H1 (cell line): ENCODE results near the gene GLS2. TPM values are rescaled to one million over a fixed set of nuclear protein-coding genes. Genes with fewer than 3 reads are reported as not detected.

Experiments used
- CTCF ChIA-PET: fragments of 300-600 bp; sonication (Branson Sonifier 250); formaldehyde crosslinking; loops from one replicate; lab custom pipeline; 2021; ENCODE audit not compliant: partially characterized antibody; lab: Charles Lee
- POLR2A ChIA-PET: fragments of 300-600 bp; sonication (Branson Sonifier 250); formaldehyde crosslinking; loops from one replicate; lab custom pipeline; 2021; ENCODE audit warnings: inconsistent platforms; ENCODE audit not compliant: partially characterized antibody; lab: Charles Lee
- DNase-seq, 2 experiments: peaks; one replicate each; pipeline versions ENCODE4 v3.0.0 to v3.0.0-alpha.2; 2010 to 2022; ENCODE audit warnings: low spot score in 2 of 2, low read depth in 1 of 2, mixed read lengths in 1 of 2
- FAIRE-seq: peaks from 2 replicates; lab custom pipeline; 2011; peaks lifted over from hg19 to GRCh38; lab: Jason Lieb, UNC
- H2AFZ ChIP-seq: 2 replicates; pipeline ENCODE4 v1.8.1; 2012; ENCODE audit warnings: low read length, inconsistent platforms
- H2AK5ac ChIP-seq: 2 replicates; pipeline ENCODE4 v1.6.1; 2013; ENCODE audit warnings: low read depth, low read length
- H2BK120ac ChIP-seq: replicated peaks from 2 replicates; pipeline ENCODE3; 2013; ENCODE audit warnings: low read depth, low read length, inconsistent platforms
- H2BK12ac ChIP-seq: 2 replicates; pipeline ENCODE4 v1.6.1; 2013; ENCODE audit warnings: low read depth, low read length
- H2BK15ac ChIP-seq: 2 replicates; pipeline ENCODE4 v1.6.1; 2013; ENCODE audit warnings: low read length
- H2BK20ac ChIP-seq: 2 replicates; pipeline ENCODE4 v1.6.1; 2013; ENCODE audit warnings: low read length
- H2BK5ac ChIP-seq: 2 replicates; pipeline ENCODE4 v1.6.1; 2013; ENCODE audit warnings: low read depth, low read length
- H3K14ac ChIP-seq: 2 replicates; pipeline ENCODE4 v1.6.1; 2013; ENCODE audit warnings: inconsistent platforms; ENCODE audit not compliant: insufficient read length
- H3K18ac ChIP-seq: 2 replicates; pipeline ENCODE4 v1.6.1; 2013; ENCODE audit warnings: low read length; ENCODE audit errors: extremely low read depth
- H3K23ac ChIP-seq: 2 replicates; pipeline ENCODE4 v1.6.1; 2013; ENCODE audit warnings: inconsistent platforms; ENCODE audit not compliant: insufficient read length
- H3K23me2 ChIP-seq: 2 replicates; pipeline ENCODE4 v1.6.1; 2013; ENCODE audit warnings: low read depth, low read length
- H3K27ac ChIP-seq: 2 replicates; pipeline ENCODE4 v1.6.1; 2011; ENCODE audit warnings: low read depth, low read length, inconsistent platforms
- H3K27me3 ChIP-seq, 4 experiments: replicated peaks in 1 of 4; 1 replicate in 1 of 4; 2 replicates in 3 of 4; pipeline versions ENCODE4 v1.6.1 to v1.8.1; 2011 to 2013; ENCODE audit warnings: low read length in 3 of 4, mild to moderate bottlenecking in 3 of 4, inconsistent platforms in 2 of 4, mixed read lengths in 2 of 4, moderate library complexity in 1 of 4; ENCODE audit not compliant: control insufficient read depth in 3 of 4, insufficient read depth in 3 of 4; ENCODE audit errors: extremely low read depth in 1 of 4
- H3K36me3 ChIP-seq, 4 experiments: 2 replicates each; pipeline versions ENCODE4 v1.6.1 to v1.8.1; 2011 to 2013; ENCODE audit warnings: mild to moderate bottlenecking in 4 of 4, low read length in 3 of 4, moderate library complexity in 2 of 4, control low read depth in 1 of 4, inconsistent platforms in 1 of 4; ENCODE audit not compliant: insufficient read depth in 4 of 4, control insufficient read depth in 2 of 4
- H3K4ac ChIP-seq: replicated peaks from 2 replicates; pipeline ENCODE3; 2013; ENCODE audit warnings: low read length, low read depth, mixed read lengths, inconsistent platforms; ENCODE audit not compliant: insufficient read length
- H3K4me1 ChIP-seq, 4 experiments: replicated peaks in 1 of 4; 1 replicate in 1 of 4; 2 replicates in 3 of 4; pipeline versions ENCODE4 v1.6.1 to v1.8.1; 2011 to 2013; ENCODE audit warnings: low read length in 3 of 4, inconsistent platforms in 2 of 4, mixed read lengths in 1 of 4; ENCODE audit not compliant: insufficient read depth in 4 of 4, control insufficient read depth in 3 of 4
- H3K4me2 ChIP-seq, 2 experiments: 2 replicates each; pipeline versions ENCODE4 v1.6.1 to v1.8.1; 2011 to 2013; ENCODE audit warnings: low read depth in 2 of 2, low read length in 2 of 2, control low read depth in 1 of 2, inconsistent platforms in 1 of 2, mild to moderate bottlenecking in 1 of 2; ENCODE audit not compliant: insufficient read depth in 1 of 2
- H3K4me3 ChIP-seq, 4 experiments: fragments of 200-600, 300-600 bp in 1 of 4; sonication (generic), shearing (Covaris generic), sonication (Bioruptor Twin) in 1 of 4; 2 replicates each; pipeline versions ENCODE4 v1.5.1 to v1.8.1; 2011 to 2016; ENCODE audit warnings: low read length in 4 of 4, low read depth in 3 of 4, control low read depth in 2 of 4, inconsistent platforms in 2 of 4, mild to moderate bottlenecking in 2 of 4, mixed read lengths in 1 of 4, moderate library complexity in 1 of 4; ENCODE audit not compliant: insufficient read depth in 2 of 4; ENCODE audit errors: extremely low read depth in 1 of 4
- H3K56ac ChIP-seq: replicated peaks from 2 replicates; pipeline ENCODE3; 2013; ENCODE audit warnings: low read depth, mild to moderate bottlenecking, mixed read lengths, low read length, inconsistent platforms; ENCODE audit not compliant: insufficient read length
- H3K79me1 ChIP-seq: 2 replicates; pipeline ENCODE4 v1.6.1; 2013; ENCODE audit warnings: low read depth, low read length, control low read depth
- H3K79me2 ChIP-seq, 2 experiments: 2 replicates each; pipeline versions ENCODE4 v1.6.1 to v1.8.1; 2012 to 2013; ENCODE audit warnings: low read length in 2 of 2, mild to moderate bottlenecking in 2 of 2, inconsistent platforms in 1 of 2; ENCODE audit not compliant: insufficient read depth in 2 of 2, control insufficient read depth in 1 of 2
- H3K9ac ChIP-seq, 4 experiments: replicated peaks in 1 of 4; 1 replicate in 1 of 4; 2 replicates in 3 of 4; pipeline versions ENCODE4 v1.6.1 to v1.8.1; 2011 to 2013; ENCODE audit warnings: low read depth in 3 of 4, low read length in 3 of 4, control low read depth in 2 of 4, mild to moderate bottlenecking in 2 of 4, moderate library complexity in 2 of 4, inconsistent platforms in 1 of 4; ENCODE audit errors: extremely low read depth in 1 of 4
- H3K9me3 ChIP-seq, 2 experiments: 2 replicates each; pipeline versions ENCODE4 v1.6.1 to v1.8.1; 2012 to 2013; ENCODE audit warnings: mild to moderate bottlenecking in 2 of 2, moderate library complexity in 2 of 2, control low read depth in 1 of 2, inconsistent platforms in 1 of 2, low read depth in 1 of 2, low read length in 1 of 2, mixed read lengths in 1 of 2; ENCODE audit not compliant: insufficient read depth in 2 of 2
- H4K20me1 ChIP-seq, 2 experiments: replicated peaks in 1 of 2; 2 replicates each; pipeline versions ENCODE3 to v1.8.1; 2011 to 2013; ENCODE audit warnings: inconsistent platforms in 2 of 2, low read length in 2 of 2, mild to moderate bottlenecking in 1 of 2; ENCODE audit not compliant: insufficient read depth in 2 of 2, control insufficient read depth in 1 of 2
- H4K5ac ChIP-seq: 2 replicates; pipeline ENCODE4 v1.6.1; 2013; ENCODE audit warnings: low read length, low read depth, mixed read lengths, inconsistent platforms; ENCODE audit not compliant: insufficient read length
- H4K8ac ChIP-seq: 2 replicates; pipeline ENCODE4 v1.8.0; 2013; ENCODE audit warnings: mild to moderate bottlenecking, moderate library complexity, low read length, inconsistent platforms; ENCODE audit not compliant: insufficient read depth; ENCODE audit errors: extremely low read depth
- H4K91ac ChIP-seq: replicated peaks from 2 replicates; pipeline ENCODE3; 2013; ENCODE audit warnings: low read length, mixed read lengths, inconsistent platforms; ENCODE audit not compliant: insufficient read length
- ATF2 ChIP-seq: IDR thresholded peaks from 2 replicates; pipeline ENCODE4 v1.6.1; 2012; ENCODE audit warnings: low read length, inconsistent platforms
- BRCA1 ChIP-seq: IDR thresholded peaks from 2 replicates; pipeline ENCODE4 v1.6.1; 2012; ENCODE audit warnings: low read depth, low read length, improper control_type of control experiment
- CBX5 ChIP-seq: fragments of 300-800, 300-1000 bp; sonication (generic); IDR thresholded peaks from 2 replicates; pipeline ENCODE4 v1.7.1; 2016; ENCODE audit warnings: antibody characterized with exemption, low read length, low read depth
- EGR1 ChIP-seq: IDR thresholded peaks from 2 replicates; pipeline ENCODE4 v1.6.1; 2011; ENCODE audit warnings: low read depth, low read length, borderline replicate concordance
- EZH2 ChIP-seq: fragments of 200-600 bp; sonication (generic); IDR thresholded peaks from 2 replicates; pipeline ENCODE4 v1.7.1; 2012; ENCODE audit warnings: low read depth, mild to moderate bottlenecking, moderate library complexity, low read length, inconsistent platforms; ENCODE audit not compliant: severe bottlenecking
- FOSL1 ChIP-seq: IDR thresholded peaks from 2 replicates; pipeline ENCODE4 v1.6.1; 2011; ENCODE audit warnings: mild to moderate bottlenecking, low read depth, low read length, moderate library complexity; ENCODE audit not compliant: insufficient read depth
- HDAC6 ChIP-seq: IDR thresholded peaks from one replicate; pipeline ENCODE4 v1.7.1; 2012; ENCODE audit warnings: low read depth, mild to moderate bottlenecking, inconsistent platforms, low read length, moderate library complexity
- NRF1 ChIP-seq: IDR thresholded peaks from 2 replicates; pipeline ENCODE4 v1.6.1; 2011; ENCODE audit warnings: mild to moderate bottlenecking, low read depth, low read length, improper control_type of control experiment
- RNF2 ChIP-seq: fragments of 200-900, 300-1000 bp; sonication (generic); IDR thresholded peaks from 2 replicates; pipeline ENCODE4 v1.7.1; 2016; ENCODE audit warnings: borderline replicate concordance, low read depth, mild to moderate bottlenecking, antibody characterized with exemption, low read length; ENCODE audit not compliant: poor library complexity, severe bottlenecking; ENCODE audit errors: missing control alignments
- SAP30 ChIP-seq: fragments of 300-600 bp; sonication (generic); IDR thresholded peaks from 2 replicates; pipeline ENCODE4 v1.7.1; 2012; ENCODE audit warnings: low read length, moderate library complexity, mild to moderate bottlenecking, inconsistent platforms; ENCODE audit not compliant: insufficient read depth, insufficient replicate concordance
- SIN3A ChIP-seq, 2 experiments: IDR thresholded peaks in 1 of 2; conservative IDR thresholded peaks in 1 of 2; 2 replicates each; pipeline ENCODE4 v1.6.1; 2011 to 2012; ENCODE audit warnings: low read length in 2 of 2, improper control_type of control experiment in 1 of 2, low read depth in 1 of 2, mild to moderate bottlenecking in 1 of 2
- TEAD4 ChIP-seq: IDR thresholded peaks from 2 replicates; pipeline ENCODE4 v1.6.1; 2012; ENCODE audit warnings: low read depth, low read length, inconsistent platforms, mixed read lengths
- polyA plus RNA-seq, 7 experiments: library from polyadenylated mRNA; depleted of rRNA in 3 of 7; stranded (reverse) in 5 of 7; unstranded in 2 of 7; fragments of >200 nt in 5 of 7; fragments of 200-250 nt in 2 of 7; gene quantifications; 1 replicate in 5 of 7; 2 replicates in 1 of 7; 4 replicates in 1 of 7; pipeline versions ENCODE4 v1.2.1 to v1.2.3, GENCODE V29; 2011 to 2013; ENCODE audit warnings: missing spikeins in 2 of 7, mixed read lengths in 2 of 7
- total RNA-seq: library from RNA; stranded (reverse); fragmentation: NEBNext Ultra II Directional; extraction: Animal tissue kit (Norgen Biotek cat#: 25700); gene quantifications from 2 replicates; pipeline ENCODE4 v1.2.1, GENCODE V29; 2021

GLS2 gene
- total and polyA plus RNA-seq, 2 of the 8 experiments (the other 6 are each of a cell fraction or from before 2014, with no cell fraction given): 14.5 to 20.1 TPM

- no peak overlapping the region for H2BK15ac ChIP-seq
- H3K18ac ChIP-seq: no peak overlapping the region
- peaks cover 3 to 21% of the 10 kb centered on the region in 2 experiments; a peak in 2 of 4 replicates for H3K9me3 ChIP-seq
- FAIRE-seq: no peak
- no peak overlapping the region for H4K8ac ChIP-seq
- H3K9ac ChIP-seq: no peak overlapping the region
- ChIA-PET POLR2A (interaction anchor here (1.4 to 2.5 kb wide), 2 partner anchors 21 to 175 kb away, joined by 3 to 7 read pairs; partner anchors contain the start of genes CNPY2 and SPRYD4), CTCF (interaction anchor here (0.6 to 1.3 kb wide), 4 partner anchors 10 to 111 kb away, joined by 3 to 5 read pairs (median 4); no protein-coding TSS in a partner anchor)
- H3K23me2 ChIP-seq: peaks cover 12% of the 10 kb centered on the region
- no peak overlapping the region for H2BK12ac ChIP-seq
- H3K79me2 ChIP-seq: no peaks in the 10 kb centered on the region
- no peak overlapping the region for H3K4ac ChIP-seq
- H3K79me1 ChIP-seq: no peaks in the 10 kb centered on the region
- no peak overlapping the region for H3K56ac ChIP-seq
- H3K4me2 ChIP-seq: no peak overlapping the region
- peaks cover 7 to 35% (median 32%) of the 10 kb centered on the region in 4 experiments for H3K27me3 ChIP-seq
- H3K4me1 ChIP-seq: peaks cover 2 to 5% (median 3%) of the 10 kb centered on the region in 4 experiments; a peak in 6 of 7 replicates
- H4K91ac ChIP-seq: no peak overlapping the region
- H3K23ac ChIP-seq: no peak overlapping the region
- no peak overlapping the region for H3K27ac ChIP-seq
- no peak overlapping the region for H3K14ac ChIP-seq
- no peak overlapping the region for H2AFZ ChIP-seq
- no peak overlapping the region for H3K4me3 ChIP-seq
- H2BK5ac ChIP-seq: no peak overlapping the region
- peaks cover 0 to 5% (median 0%) of the 10 kb centered on the region in 4 experiments; a peak in 2 of 8 replicates for H3K36me3 ChIP-seq
- DNase-seq: no peak
- no peak overlapping the region for H2AK5ac ChIP-seq
- no peak overlapping the region for H2BK20ac ChIP-seq
- H2BK120ac ChIP-seq: no peak overlapping the region
- no peaks in the 10 kb centered on the region for H4K20me1 ChIP-seq
- H4K5ac ChIP-seq: no peak overlapping the region
- TF ChIP-seq EGR1: no peak
- no peak for TF ChIP-seq RNF2
- TF ChIP-seq HDAC6: no peak
- TF ChIP-seq FOSL1: no peak
- TF ChIP-seq CBX5: no peak
- TF ChIP-seq NRF1: no peak
- no peak for TF ChIP-seq EZH2
- TF ChIP-seq SAP30: no peak
- no peak for TF ChIP-seq BRCA1
- no peak for TF ChIP-seq ATF2
- TF ChIP-seq TEAD4: no peak
- TF ChIP-seq SIN3A (conservative IDR thresholded peaks at IDR 0.05 in 1 of 2, IDR thresholded peaks at IDR 0.05 in 1 of 2; ENCODE audit: low read depth in 1 of 2, low read length in 2 of 2): no peak
Observed at GRCh38 chr12:56490360-56490759, 2.4 kb upstream of the GLS2 start.
